GM19099 (cell line): ENCODE results near the gene ADCY4.

Experiments used
- POLR2A ChIP-seq: IDR thresholded peaks from 3 replicates; pipeline ENCODE4 v1.6.1; 2011; ENCODE audit warnings: low read depth; ENCODE audit not compliant: insufficient read length; ENCODE audit errors: extremely low read depth

ADCY4 gene

DNA sequence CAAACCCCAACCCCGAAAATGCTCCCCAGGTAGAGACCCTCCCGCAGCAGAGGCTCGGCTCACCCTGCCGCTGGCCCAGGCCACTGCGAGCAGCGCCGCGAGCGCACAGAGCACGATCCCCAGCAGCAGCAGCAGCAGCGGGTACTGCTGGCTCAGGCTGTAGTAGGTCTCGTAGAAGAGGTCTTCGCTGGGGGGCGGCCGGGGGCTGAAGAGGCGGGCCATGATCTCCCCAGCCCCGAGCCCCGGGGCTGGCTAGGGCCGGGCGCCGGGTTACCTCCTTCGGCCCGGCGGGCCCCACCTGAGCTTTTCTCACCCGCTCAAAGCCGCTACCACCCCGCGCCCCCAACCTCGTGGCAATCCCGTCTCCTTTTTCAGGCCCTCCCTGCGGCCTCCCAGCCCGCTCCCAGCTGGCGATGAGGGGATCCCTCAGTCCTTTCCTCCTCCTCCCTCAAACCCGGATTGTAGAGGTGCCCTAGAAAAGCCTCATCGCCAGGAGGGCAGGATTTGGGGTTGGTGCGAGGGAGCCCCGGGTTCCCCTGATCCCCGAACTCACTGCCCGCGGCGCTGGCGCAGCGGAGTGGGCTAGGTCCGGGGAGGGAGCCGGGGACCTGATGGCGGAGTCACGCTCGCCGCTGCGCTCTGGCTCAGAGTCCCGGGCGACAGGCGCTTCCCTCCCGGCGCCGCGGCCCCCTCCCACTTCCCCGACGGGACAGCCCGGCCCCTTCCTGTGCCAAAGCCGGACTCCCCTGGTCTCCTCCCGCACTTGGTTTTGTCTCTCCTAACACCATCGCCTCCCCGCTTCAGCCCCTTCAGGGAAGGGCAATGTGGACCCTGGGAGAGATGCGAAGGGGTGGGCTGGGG is at the start of gene ADCY4:
Gene ADCY4 (minus strand): TSS at position 641 of the 861 bp plus-strand sequence. CDS start 419 bp downstream, at position 222.
- TF ChIP-seq POLR2A: no peak

DNA sequence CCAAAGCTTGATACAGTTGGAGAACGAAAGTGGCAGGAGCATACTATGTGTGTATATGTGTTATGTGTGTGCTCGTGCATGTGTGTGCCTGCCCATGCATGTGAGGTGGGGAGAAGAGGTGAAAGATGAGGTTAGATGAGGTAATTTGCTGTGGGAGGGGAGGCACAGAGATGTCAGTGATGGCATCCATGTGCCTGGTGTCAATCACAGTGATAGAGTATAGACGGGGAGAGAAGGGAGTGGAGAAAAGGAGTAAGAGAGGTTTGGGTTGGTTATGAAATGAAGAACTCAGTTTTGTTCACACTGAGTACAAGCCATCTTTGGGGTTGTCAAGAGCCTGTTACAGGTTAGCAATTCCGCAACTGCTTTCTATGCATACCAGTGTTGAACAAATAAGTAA is 49.3 kb upstream of the ADCY4 start:
- TF ChIP-seq POLR2A: no peak

DNA sequence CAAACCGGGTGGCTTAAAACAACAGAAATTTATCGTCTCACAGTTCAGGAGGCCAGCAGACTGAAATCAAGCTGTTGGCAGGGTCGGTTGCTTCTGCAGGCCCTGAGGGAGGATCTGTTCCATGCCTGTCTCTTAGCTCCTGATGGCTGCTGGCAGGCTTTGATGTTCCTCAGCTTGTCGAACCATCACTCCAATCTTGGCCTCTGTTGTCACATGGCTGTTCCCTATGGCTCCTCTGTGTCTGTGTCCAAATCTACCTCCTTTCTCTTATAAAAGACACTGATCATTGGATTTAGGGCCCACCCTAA is 47.1 kb upstream of the ADCY4 start:
- TF ChIP-seq POLR2A: no peak

DNA sequence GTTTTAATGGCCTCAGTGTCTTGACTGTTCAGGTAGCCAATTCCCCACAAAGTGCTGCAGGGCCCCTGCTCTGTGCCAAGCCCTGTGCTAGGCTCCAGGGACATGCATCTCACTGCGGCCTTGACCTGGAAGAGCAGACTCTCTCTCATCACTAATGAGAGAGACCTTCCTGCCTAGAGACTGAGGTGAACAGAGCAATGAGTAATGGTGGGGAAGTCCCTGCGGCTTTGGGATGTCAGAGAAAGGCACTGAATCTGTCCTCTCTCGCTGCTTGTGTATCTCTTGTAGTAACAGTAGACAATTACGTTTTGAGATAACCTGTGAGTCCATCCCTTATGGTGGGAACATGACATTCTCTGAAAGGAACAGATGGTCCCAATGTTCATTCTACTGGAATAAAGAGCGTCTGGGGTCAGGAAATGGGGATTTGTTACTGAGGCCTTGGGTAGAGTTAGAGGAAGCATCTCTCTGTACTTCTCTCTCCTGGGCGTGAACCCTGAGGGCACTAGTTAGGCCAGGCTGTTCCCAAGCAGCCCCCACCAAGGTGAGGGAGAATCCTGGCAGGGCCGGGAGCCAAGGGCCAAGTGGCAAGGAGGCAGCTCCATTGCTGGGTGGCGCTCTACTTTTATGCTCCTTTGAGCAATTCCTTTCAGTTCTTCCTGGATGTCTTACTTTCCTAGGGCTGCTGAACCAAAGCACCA is 46.6 kb upstream of the ADCY4 start:
- no peak for TF ChIP-seq POLR2A

DNA sequence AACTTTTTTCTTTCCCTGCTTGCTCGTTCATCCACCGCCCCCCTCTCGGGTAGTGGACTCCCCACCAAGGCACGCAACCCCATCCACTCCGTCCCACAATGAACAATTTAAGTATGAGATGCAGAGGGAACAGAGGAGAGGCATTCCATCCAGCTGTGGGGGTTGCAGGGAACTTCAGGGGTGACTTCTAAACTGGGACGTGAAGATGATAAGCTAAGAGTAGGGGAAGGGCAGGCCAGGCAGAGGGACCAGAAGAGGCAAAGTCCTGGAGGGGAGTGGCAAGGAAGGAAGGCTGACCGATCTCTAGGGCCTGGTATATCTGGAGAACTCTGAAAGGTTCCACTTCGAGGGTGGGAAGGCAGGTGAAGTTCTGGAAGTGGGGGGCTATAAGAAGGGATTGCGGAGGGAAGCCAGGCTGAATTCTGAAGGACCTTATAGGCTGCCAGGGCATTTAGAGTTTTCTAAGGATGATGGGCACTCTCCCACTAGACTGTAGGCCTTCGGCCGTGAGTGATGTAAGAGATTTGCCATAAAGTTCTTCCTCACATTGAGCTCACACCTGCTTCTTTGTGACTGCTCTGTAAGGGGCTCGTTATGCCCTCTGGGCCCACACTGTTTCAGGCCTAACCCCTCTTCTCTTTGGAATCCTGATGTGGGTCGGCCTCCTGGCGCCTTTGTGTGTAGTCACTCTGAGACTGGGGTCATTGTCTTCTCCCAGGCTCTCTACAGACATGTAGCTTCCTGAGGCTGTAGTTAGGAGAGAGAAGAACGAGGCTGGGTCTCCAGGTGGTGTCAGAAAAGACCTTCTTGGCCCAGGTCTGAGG is 45.2 kb upstream of the ADCY4 start:
- no peak for TF ChIP-seq POLR2A

DNA sequence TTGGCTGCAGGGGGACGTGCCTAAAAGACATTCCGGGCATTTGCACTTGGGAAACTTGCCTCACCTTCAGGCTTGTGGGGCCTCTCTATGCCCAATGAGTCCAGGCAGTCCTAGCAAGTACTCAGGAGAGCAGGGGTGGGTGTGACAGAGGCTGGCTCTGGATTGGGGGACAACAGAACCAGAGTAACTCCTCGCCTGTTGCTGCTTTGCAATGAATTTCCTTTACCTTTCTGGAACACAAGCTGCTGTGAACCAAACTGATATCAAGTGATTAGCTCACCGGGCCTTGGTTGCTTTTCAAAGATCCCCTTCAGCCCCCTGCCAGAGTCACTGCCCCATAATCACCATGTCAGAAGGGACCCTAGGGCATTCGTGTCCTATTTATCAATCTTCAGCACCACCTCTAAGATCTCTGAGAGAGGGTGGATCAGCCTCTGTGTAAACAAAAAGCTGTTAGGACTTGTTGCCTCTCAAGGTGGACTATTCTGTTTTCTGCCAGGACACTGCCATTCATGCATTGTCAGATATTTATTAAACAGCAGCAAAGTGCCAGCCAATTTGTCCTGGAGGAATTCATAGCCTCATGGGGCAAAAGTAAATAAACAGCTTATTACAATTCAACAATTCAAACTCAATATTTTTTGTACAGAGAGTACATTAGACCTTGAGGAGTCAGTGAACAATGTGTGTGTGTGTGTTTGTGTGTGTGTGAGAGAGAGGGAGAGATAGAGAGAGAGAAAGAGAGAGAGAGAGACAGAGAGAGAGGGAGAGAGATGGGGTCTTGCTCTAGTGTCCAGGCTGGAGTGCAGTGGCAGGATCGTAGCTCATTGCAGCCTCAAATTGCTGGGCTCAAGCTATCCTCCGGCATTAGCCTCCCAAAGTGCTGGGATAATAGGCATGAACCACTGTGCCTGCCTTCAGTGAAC is 44.4 kb upstream of the ADCY4 start:
- TF ChIP-seq POLR2A: no peak

DNA sequence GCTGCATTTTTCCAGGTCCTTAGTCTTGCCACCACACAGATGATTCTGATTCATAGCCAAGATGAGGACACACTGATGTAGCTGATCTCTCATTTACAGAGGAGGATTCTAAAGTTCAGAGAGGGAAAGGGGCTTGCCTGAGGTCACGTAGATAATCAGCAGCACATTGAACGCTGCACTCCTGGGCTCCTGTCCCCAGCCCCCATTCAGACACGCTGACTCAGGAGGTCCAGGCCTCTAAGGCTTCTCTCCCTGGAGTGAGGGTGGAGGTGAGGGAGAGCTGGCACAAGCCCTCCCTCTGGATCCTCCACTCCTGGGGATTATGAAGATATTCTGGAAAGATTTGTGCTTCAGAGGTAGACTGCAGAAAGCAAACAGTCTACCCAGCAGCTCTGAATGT is 43.5 kb upstream of the ADCY4 start:
- no peak for TF ChIP-seq POLR2A

DNA sequence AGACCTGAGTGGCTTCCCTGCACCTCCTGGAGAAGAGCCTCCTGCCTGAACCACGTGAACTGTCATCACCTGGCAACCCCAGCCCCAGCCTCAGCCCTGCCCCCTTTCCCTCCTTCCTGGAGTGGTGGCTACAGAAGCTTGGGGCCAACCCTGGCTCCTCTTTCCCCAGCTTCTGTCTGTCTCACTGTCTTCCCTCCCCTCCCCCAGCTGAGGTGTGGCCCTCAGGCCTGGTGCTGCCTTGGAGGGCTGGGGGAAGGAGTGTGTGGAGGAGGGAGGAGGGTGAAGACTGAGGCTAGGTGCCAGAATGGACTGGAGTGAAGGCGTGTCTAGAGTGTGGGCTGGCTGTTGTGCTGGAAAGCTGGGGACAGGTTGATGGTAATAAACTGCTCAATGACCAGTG is 42.8 kb upstream of the ADCY4 start:
- no peak for TF ChIP-seq POLR2A

DNA sequence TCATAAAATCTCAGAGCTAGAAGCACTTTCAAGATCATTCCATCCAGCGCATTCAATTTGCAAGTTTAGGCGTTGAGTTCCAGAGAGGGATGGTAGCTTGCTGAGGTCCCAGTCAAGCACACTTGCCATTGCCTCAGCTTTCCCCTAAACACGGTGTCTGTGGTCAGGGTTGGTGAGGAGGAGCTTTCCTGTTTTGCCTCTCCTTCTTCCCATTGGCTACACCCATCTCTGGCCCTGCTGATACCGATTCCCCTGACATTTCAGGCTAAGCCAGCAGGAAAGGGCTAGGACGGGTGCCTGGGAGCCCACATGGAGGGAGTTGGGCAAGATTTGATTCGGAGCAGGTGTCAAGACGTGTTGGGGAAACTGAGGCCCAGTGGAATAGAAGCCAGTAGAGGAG is 42.3 kb upstream of the ADCY4 start:
- TF ChIP-seq POLR2A: no peak

DNA sequence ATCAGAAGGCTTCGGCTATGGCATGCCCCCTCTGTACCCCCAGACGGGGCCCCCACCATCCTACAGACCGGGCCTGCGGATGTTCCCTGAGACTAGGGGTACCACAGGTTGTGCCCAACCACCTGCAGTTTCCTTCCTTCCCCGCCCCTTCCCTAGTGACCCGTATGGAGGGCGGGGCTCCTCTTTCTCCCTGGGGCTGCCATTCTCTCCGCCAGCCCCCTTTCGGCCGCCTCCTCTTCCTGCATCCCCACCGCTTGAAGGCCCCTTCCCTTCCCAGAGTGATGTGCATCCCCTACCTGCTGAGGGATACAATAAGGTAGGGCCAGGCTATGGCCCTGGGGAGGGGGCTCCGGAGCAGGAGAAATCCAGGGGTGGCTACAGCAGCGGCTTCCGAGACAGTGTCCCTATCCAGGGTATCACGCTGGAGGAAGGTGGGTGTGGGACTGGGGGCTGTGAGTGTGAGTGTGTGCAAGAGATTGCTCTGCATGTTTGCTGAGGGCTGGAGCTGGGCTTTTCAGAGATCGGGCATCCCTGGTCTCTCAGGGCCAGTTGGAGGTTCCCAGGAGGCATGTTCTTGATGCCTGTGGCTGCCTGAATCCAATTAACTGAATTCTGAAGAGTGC is 41.7 kb upstream of the ADCY4 start:
- no peak for TF ChIP-seq POLR2A

DNA sequence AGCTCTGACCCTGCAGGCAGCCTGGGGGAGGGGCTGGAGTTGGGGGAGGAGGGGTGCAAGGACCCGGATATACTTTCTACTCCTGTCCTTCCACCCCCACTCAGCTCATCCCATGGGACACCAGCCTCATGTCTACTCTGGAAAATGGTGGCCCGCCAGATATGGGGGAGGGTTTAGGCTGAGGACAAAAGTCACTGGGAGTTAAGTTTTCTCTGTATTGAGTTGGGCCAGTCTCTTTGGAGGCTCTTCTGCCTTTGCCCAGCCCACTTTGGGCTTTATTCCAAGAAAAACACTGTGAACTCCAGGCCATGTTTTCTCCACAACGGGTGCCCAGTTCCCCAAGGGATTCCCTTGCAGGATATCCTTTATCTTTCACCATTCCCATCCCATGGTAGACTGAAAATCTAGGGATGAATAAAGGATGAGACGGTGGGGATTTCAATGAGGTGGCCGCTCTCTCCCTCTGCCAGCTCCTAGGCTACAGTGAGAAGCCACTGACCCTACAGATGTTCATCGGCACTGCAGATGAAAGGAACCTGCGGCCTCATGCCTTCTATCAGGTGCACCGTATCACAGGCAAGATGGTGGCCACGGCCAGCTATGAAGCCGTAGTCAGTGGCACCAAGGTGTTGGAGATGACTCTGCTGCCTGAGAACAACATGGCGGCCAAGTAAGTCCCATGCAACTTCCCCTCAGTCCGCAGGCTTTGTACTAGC is 38.0 kb upstream of the ADCY4 start:
- no peak for TF ChIP-seq POLR2A

DNA sequence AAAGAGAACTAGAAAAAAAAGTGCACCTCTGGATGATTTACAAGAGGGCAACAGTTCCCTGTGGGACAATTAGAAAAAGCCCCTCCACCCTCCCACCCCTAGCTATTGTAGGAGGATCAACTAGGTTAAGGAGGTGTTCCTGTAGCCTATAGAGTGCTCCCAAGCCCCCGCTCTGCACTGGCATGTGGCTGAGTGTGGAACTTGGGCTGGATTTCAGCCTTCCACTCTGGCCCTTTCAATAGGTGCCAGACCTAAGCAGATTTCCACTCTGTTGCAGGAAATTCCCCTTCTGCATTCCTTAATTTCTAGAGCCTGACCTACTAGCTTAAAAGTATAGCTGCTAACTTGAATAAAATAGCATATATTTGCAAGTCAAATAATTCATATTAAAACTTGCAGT is 35.9 kb upstream of the ADCY4 start:
- TF ChIP-seq POLR2A: no peak

DNA sequence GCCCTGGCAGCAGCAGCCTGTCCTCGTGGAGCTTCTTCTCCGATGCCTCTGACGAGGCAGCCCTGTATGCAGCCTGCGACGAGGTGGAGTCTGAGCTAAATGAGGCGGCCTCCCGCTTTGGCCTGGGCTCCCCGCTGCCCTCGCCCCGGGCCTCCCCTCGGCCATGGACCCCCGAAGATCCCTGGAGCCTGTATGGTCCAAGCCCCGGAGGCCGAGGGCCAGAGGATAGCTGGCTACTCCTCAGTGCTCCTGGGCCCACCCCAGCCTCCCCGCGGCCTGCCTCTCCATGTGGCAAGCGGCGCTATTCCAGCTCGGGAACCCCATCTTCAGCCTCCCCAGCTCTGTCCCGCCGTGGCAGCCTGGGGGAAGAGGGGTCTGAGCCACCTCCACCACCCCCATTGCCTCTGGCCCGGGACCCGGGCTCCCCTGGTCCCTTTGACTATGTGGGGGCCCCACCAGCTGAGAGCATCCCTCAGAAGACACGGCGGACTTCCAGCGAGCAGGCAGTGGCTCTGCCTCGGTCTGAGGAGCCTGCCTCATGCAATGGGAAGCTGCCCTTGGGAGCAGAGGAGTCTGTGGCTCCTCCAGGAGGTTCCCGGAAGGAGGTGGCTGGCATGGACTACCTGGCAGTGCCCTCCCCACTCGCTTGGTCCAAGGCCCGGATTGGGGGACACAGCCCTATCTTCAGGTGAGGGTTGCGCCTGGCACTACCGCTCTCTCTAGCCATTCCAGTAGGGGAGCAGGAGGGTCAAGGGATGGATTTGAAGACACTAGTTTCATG is 35.2 kb upstream of the ADCY4 start:
- TF ChIP-seq POLR2A: no peak
